HCT116 (cell line): ENCODE data around the gene SNX8. TPM values are rescaled to one million over a fixed set of nuclear protein-coding genes. Genes with fewer than 3 reads are reported as not detected.

Experiments
- ATAC-seq: fragments of 200-7000 bp; cut with Tn5 transposase; 2 replicates; pipeline ENCODE4 v1.9.1; 2020; ENCODE audit warnings: mild to moderate bottlenecking, moderate library complexity
- BruUV-seq: library from RNA; stranded (reverse); fragments of 400-500 nt; replicated peaks from 2 replicates; lab custom pipeline; 2021; lab: Mats Ljungman, UMichigan
- CTCF ChIA-PET: fragments of 300-600 bp; sonication (Branson Sonifier 250); formaldehyde crosslinking; loops from one replicate; lab custom pipeline; 2021; ENCODE audit warnings: antibody characterized with exemption; lab: Charles Lee
- POLR2A ChIA-PET: fragments of 300-600, 350-600 bp; sonication (Branson Sonifier 250); formaldehyde crosslinking; loops from one replicate; lab custom pipeline; 2021; ENCODE audit warnings: antibody characterized with exemption; lab: Charles Lee
- RAD21 ChIA-PET, 2 experiments: fragments of 300-600 bp; sonication (Branson Sonifier 250); formaldehyde crosslinking; loops; one replicate each; lab custom pipeline; 2023; ENCODE audit warnings: low total read pairs in 2 of 2; ENCODE audit not compliant: uncharacterized antibody in 2 of 2, unreplicated experiment in 2 of 2, low non-redundant PET in 1 of 2; lab: Charles Lee
- DNase-seq: peaks from one replicate; pipeline ENCODE4 v3.0.0-alpha.2; 2010; ENCODE audit warnings: low read depth, low spot score
- H2AFZ ChIP-seq: fragments of 200-600 bp; shearing (Covaris generic), sonication (generic); 2 replicates; pipeline ENCODE4 v1.6.1; 2017; ENCODE audit warnings: low read depth, mixed run types, mixed read lengths, antibody characterized with exemption, low read length; ENCODE audit not compliant: poor library complexity, severe bottlenecking
- H3K27ac ChIP-seq: 2 replicates; pipeline ENCODE4 v1.5.1; 2012; ENCODE audit warnings: low read depth, low read length
- H3K27me3 ChIP-seq: fragments of 200-600 bp; sonication (generic); 2 replicates; pipeline ENCODE4 v1.6.1; 2016; ENCODE audit warnings: mixed run types, low read length, mixed read lengths; ENCODE audit not compliant: insufficient read depth
- H3K36me3 ChIP-seq, 2 experiments: fragments of 200-500 bp in 1 of 2; fragments of 200-600 bp in 1 of 2; sonication (Bioruptor generic) in 1 of 2; sonication (generic) in 1 of 2; 2 replicates each; pipeline versions ENCODE4 v1.5.1 to v1.6.1; 2014 to 2016; ENCODE audit warnings: low read length in 2 of 2, inconsistent platforms in 1 of 2, mixed read lengths in 1 of 2, mixed run types in 1 of 2; ENCODE audit not compliant: insufficient read depth in 2 of 2, control insufficient read depth in 1 of 2
- H3K4me1 ChIP-seq, 2 experiments: fragments of 200-600 bp in 1 of 2; sonication (generic) in 1 of 2; 2 replicates each; pipeline versions ENCODE4 v1.5.1 to v1.6.1; 2012 to 2017; ENCODE audit warnings: low read length in 2 of 2, inconsistent platforms in 1 of 2, mild to moderate bottlenecking in 1 of 2, mixed read lengths in 1 of 2, mixed run types in 1 of 2, moderate library complexity in 1 of 2; ENCODE audit not compliant: insufficient read depth in 2 of 2, control insufficient read depth in 1 of 2
- H3K4me2 ChIP-seq: fragments of 200-600 bp; sonication (generic); 2 replicates; pipeline ENCODE4 v1.6.1; 2017; ENCODE audit warnings: mixed run types, low read length, mixed read lengths
- H3K4me3 ChIP-seq, 2 experiments: fragments of 200-600 bp in 1 of 2; sonication (generic) in 1 of 2; replicated peaks in 1 of 2; 2 replicates each; pipeline ENCODE4 v1.5.1; 2011 to 2016; ENCODE audit warnings: low read length in 2 of 2, control low read depth in 1 of 2, low read depth in 1 of 2, mild to moderate bottlenecking in 1 of 2, mixed read lengths in 1 of 2, mixed run types in 1 of 2
- H3K79me2 ChIP-seq: fragments of 200-600 bp; sonication (generic); 2 replicates; pipeline ENCODE4 v1.6.1; 2017; ENCODE audit warnings: mild to moderate bottlenecking, mixed run types, low read length, moderate library complexity, mixed read lengths; ENCODE audit not compliant: insufficient read depth
- H3K9ac ChIP-seq: fragments of 200-600 bp; sonication (generic); 2 replicates; pipeline ENCODE4 v1.6.1; 2016; ENCODE audit warnings: low read length, mixed read lengths
- H3K9me2 ChIP-seq: fragments of 200-600 bp; sonication (generic), shearing (Covaris generic); 2 replicates; pipeline ENCODE4 v1.6.1; 2017; ENCODE audit warnings: mixed run types, mild to moderate bottlenecking, moderate library complexity; ENCODE audit not compliant: insufficient read depth
- H3K9me3 ChIP-seq, 2 experiments: fragments of 200-500 bp in 1 of 2; fragments of 200-600 bp in 1 of 2; sonication (Bioruptor generic) in 1 of 2; sonication (generic) in 1 of 2; 2 replicates each; pipeline ENCODE4 v1.6.1; 2014 to 2017; ENCODE audit warnings: low read length in 2 of 2, mixed read lengths in 2 of 2, inconsistent platforms in 1 of 2, low read depth in 1 of 2, mild to moderate bottlenecking in 1 of 2, mixed run types in 1 of 2, moderate library complexity in 1 of 2; ENCODE audit not compliant: control insufficient read depth in 1 of 2, insufficient read depth in 1 of 2
- H4K20me1 ChIP-seq: fragments of 200-600 bp; sonication (generic), shearing (Covaris generic); 2 replicates; pipeline ENCODE4 v1.6.1; 2017; ENCODE audit warnings: mixed run types, mild to moderate bottlenecking, moderate library complexity; ENCODE audit not compliant: insufficient read depth
- CBX3 ChIP-seq: IDR thresholded peaks from 2 replicates; pipeline ENCODE4 v1.6.1; 2012; ENCODE audit warnings: low read depth
- CEBPB ChIP-seq: IDR thresholded peaks from 2 replicates; pipeline ENCODE4 v1.6.1; 2012; ENCODE audit warnings: low read depth
- ELF1 ChIP-seq: IDR thresholded peaks from 2 replicates; pipeline ENCODE4 v1.6.1; 2012; ENCODE audit warnings: low read depth, borderline replicate concordance
- EZH2 ChIP-seq: fragments of 200-600 bp; sonication (generic); IDR thresholded peaks from 2 replicates; pipeline ENCODE4 v1.6.1; 2017; ENCODE audit warnings: antibody characterized with exemption, mixed run types
- FOSL1 ChIP-seq: IDR thresholded peaks from 2 replicates; pipeline ENCODE4 v1.6.1; 2012; ENCODE audit warnings: low read depth
- JUND ChIP-seq: IDR thresholded peaks from 2 replicates; pipeline ENCODE4 v1.6.1; 2012
- POLR2A ChIP-seq: IDR thresholded peaks from 2 replicates; pipeline ENCODE4 v1.7.0; 2011; ENCODE audit warnings: borderline replicate concordance; ENCODE audit not compliant: insufficient read depth, insufficient read length; ENCODE audit errors: extremely low read depth
- POLR2AphosphoS5 ChIP-seq: IDR thresholded peaks from 2 replicates; pipeline ENCODE4 v1.6.1; 2011; ENCODE audit warnings: mild to moderate bottlenecking, low read depth, low read length, moderate library complexity
- SP1 ChIP-seq: IDR thresholded peaks from 2 replicates; pipeline ENCODE4 v1.6.1; 2012; ENCODE audit warnings: low read depth
- SRF ChIP-seq: IDR thresholded peaks from 2 replicates; pipeline ENCODE4 v1.6.1; 2012; ENCODE audit warnings: low read depth
- TCF7L2 ChIP-seq: IDR thresholded peaks from 2 replicates; pipeline ENCODE4 v1.7.0; 2011; ENCODE audit warnings: borderline replicate concordance, inconsistent platforms; ENCODE audit not compliant: insufficient read depth, insufficient read length; ENCODE audit errors: extremely low read depth
- YY1 ChIP-seq: IDR thresholded peaks from 2 replicates; pipeline ENCODE4 v1.6.1; 2011; ENCODE audit warnings: low read length, low read depth, moderate library complexity, mild to moderate bottlenecking; ENCODE audit not compliant: insufficient replicate concordance; ENCODE audit errors: extremely low read depth
- ZFX ChIP-seq: fragments of 450-650 bp; IDR thresholded peaks from 2 replicates; pipeline ENCODE4 v1.6.1; 2017
- ZNF274 ChIP-seq: fragments of 200-500 bp; sonication (Bioruptor generic); IDR thresholded peaks from 2 replicates; pipeline ENCODE4 v1.6.1; 2014; ENCODE audit warnings: mild to moderate bottlenecking, low read depth, low read length, inconsistent platforms
- intact Hi-C: fragments of 100-400 bp; cut with micrococcal nuclease; formaldehyde crosslinking; loops from 2 replicates; pipeline ENCODE4 v1.10.0; 2022
- total RNA-seq: library from RNA; stranded (reverse); gene quantifications from one replicate; pipeline ENCODE4 v1.2.1, GENCODE V29; 2021; ENCODE audit not compliant: unreplicated experiment
- TF ChIP-seq, protein P1 (sequence below): IDR thresholded peaks from 2 replicates; pipeline ENCODE4 v1.6.1; 2012
- TF ChIP-seq, protein P2 (sequence below): IDR thresholded peaks from 2 replicates; pipeline ENCODE4 v1.6.1; 2012; ENCODE audit warnings: low read depth
- TF ChIP-seq, protein P3 (sequence below), 3 experiments: fragments of 200-600 bp in 1 of 3; sonication (generic) in 1 of 3; IDR thresholded peaks in 2 of 3; conservative IDR thresholded peaks in 1 of 3; 2 replicates each; pipeline ENCODE4 v1.5.1; 2012 to 2017; ENCODE audit warnings: low read depth in 2 of 3, low read length in 2 of 3, antibody characterized with exemption in 1 of 3, borderline replicate concordance in 1 of 3, control low read depth in 1 of 3, mild to moderate bottlenecking in 1 of 3, mixed read lengths in 1 of 3, mixed run types in 1 of 3, moderate library complexity in 1 of 3; ENCODE audit not compliant: insufficient read depth in 1 of 3
- TF ChIP-seq, protein P4 (sequence below): IDR thresholded peaks from 2 replicates; pipeline ENCODE4 v1.6.1; 2011; ENCODE audit warnings: mild to moderate bottlenecking, low read length, moderate library complexity; ENCODE audit not compliant: insufficient replicate concordance; ENCODE audit errors: extremely low read depth
- TF ChIP-seq, protein P5 (sequence below): IDR thresholded peaks from 2 replicates; pipeline ENCODE4 v1.6.1; 2012

SNX8 gene
- total RNA-seq, 1 experiment from 2014 or later = 41.7 TPM

DNA sequence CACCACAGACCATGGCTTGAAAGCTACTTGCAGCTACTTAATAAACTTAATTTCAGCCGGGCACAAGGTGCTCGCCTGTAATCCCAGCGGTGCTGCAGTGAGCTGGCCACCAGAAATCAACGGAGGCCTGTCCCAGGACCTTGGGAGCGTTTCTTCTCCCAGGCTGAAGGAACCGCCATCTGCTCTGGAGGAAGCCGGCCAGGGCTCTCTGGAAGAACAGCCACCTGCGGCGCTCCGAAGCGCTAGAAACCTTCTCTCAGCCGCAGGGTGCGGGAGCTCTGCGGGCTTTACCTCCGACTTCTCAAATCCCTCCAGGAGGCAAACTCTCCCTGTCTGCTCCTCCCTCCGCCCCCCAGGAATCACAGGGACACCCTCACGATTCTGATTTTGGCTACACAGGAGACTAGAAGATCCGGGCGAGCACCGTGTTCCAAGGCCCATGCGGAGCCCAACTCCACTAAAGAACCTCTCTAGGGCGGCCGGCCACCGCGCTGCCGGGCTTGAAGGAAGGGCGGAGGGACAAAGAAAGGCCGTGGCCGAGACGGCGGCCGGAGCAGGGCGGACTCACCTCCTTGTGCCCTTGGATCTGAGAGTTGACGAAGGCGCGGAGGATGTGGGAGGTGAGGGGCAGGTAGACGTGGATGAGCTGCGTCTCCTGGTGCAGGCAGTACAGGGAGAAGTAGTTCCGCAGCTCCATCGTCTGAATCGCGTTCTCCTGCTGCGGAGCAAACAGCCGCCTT lies 57.8 kb downstream of the SNX8 start:
- ChIA-PET CTCF (no interaction called here), POLR2A (no interaction called here), RAD21 (no interaction called here)
- Histone ChIP-seq H3K36me3 (no peaks in the 10 kb centered on the region), H3K4me3 (no peak overlapping the region), H4K20me1 (no peaks in the 10 kb centered on the region), H3K9me2 (no peaks in the 10 kb centered on the region), H3K9me3 (no peaks in the 10 kb centered on the region), H3K79me2 (no peaks in the 10 kb centered on the region), H2AFZ (no peak overlapping the region), H3K9ac (no peak overlapping the region), H3K4me2 (peak overlapping the region; percentile 31; the same call in 1 of the 2 replicates), H3K4me1 (peaks cover 6 to 15% of the 10 kb centered on the region in 2 experiments; a peak in 3 of 4 replicates), H3K27me3 (no peaks in the 10 kb centered on the region), H3K27ac (no peak overlapping the region)
- TF ChIP-seq EZH2 (no peak), SRF (no peak), YY1 (no peak), TCF7L2 (no peak), CEBPB (no peak), CBX3 (no peak), FOSL1 (no peak), ZFX (no peak), POLR2A (no peak), SP1 (no peak), JUND (no peak), ELF1 (no peak), POLR2AphosphoS5 (no peak), ZNF274 (no peak)
- TF ChIP-seq, protein P1, sequence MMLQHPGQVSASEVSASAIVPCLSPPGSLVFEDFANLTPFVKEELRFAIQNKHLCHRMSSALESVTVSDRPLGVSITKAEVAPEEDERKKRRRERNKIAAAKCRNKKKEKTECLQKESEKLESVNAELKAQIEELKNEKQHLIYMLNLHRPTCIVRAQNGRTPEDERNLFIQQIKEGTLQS = no peak
- TF ChIP-seq, protein P2, sequence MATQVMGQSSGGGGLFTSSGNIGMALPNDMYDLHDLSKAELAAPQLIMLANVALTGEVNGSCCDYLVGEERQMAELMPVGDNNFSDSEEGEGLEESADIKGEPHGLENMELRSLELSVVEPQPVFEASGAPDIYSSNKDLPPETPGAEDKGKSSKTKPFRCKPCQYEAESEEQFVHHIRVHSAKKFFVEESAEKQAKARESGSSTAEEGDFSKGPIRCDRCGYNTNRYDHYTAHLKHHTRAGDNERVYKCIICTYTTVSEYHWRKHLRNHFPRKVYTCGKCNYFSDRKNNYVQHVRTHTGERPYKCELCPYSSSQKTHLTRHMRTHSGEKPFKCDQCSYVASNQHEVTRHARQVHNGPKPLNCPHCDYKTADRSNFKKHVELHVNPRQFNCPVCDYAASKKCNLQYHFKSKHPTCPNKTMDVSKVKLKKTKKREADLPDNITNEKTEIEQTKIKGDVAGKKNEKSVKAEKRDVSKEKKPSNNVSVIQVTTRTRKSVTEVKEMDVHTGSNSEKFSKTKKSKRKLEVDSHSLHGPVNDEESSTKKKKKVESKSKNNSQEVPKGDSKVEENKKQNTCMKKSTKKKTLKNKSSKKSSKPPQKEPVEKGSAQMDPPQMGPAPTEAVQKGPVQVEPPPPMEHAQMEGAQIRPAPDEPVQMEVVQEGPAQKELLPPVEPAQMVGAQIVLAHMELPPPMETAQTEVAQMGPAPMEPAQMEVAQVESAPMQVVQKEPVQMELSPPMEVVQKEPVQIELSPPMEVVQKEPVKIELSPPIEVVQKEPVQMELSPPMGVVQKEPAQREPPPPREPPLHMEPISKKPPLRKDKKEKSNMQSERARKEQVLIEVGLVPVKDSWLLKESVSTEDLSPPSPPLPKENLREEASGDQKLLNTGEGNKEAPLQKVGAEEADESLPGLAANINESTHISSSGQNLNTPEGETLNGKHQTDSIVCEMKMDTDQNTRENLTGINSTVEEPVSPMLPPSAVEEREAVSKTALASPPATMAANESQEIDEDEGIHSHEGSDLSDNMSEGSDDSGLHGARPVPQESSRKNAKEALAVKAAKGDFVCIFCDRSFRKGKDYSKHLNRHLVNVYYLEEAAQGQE = no peak
- TF ChIP-seq, protein P3, sequence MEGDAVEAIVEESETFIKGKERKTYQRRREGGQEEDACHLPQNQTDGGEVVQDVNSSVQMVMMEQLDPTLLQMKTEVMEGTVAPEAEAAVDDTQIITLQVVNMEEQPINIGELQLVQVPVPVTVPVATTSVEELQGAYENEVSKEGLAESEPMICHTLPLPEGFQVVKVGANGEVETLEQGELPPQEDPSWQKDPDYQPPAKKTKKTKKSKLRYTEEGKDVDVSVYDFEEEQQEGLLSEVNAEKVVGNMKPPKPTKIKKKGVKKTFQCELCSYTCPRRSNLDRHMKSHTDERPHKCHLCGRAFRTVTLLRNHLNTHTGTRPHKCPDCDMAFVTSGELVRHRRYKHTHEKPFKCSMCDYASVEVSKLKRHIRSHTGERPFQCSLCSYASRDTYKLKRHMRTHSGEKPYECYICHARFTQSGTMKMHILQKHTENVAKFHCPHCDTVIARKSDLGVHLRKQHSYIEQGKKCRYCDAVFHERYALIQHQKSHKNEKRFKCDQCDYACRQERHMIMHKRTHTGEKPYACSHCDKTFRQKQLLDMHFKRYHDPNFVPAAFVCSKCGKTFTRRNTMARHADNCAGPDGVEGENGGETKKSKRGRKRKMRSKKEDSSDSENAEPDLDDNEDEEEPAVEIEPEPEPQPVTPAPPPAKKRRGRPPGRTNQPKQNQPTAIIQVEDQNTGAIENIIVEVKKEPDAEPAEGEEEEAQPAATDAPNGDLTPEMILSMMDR (IDR thresholded peaks at IDR 0.05 in 2 of 3, conservative IDR thresholded peaks at IDR 0.05 in 1 of 3; ENCODE audit: borderline replicate concordance in 1 of 3, insufficient read depth in 1 of 3, low read depth in 2 of 3, low read length in 2 of 3) = no peak
- TF ChIP-seq, protein P4, sequence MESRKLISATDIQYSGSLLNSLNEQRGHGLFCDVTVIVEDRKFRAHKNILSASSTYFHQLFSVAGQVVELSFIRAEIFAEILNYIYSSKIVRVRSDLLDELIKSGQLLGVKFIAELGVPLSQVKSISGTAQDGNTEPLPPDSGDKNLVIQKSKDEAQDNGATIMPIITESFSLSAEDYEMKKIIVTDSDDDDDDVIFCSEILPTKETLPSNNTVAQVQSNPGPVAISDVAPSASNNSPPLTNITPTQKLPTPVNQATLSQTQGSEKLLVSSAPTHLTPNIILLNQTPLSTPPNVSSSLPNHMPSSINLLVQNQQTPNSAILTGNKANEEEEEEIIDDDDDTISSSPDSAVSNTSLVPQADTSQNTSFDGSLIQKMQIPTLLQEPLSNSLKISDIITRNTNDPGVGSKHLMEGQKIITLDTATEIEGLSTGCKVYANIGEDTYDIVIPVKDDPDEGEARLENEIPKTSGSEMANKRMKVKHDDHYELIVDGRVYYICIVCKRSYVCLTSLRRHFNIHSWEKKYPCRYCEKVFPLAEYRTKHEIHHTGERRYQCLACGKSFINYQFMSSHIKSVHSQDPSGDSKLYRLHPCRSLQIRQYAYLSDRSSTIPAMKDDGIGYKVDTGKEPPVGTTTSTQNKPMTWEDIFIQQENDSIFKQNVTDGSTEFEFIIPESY = no peak
- TF ChIP-seq, protein P5, sequence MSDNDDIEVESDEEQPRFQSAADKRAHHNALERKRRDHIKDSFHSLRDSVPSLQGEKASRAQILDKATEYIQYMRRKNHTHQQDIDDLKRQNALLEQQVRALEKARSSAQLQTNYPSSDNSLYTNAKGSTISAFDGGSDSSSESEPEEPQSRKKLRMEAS = no peak
- ATAC-seq (no peak), DNase-seq (no peak)
- intact Hi-C loops = no loop called here
- BruUV-seq = no TSS peak
